ENCODE measurements around the gene SSPN.
"Not testable (repeated sequence)": the region's sequence is repeated elsewhere in the genome, so short reads cannot be mapped to it uniquely, and the experiment has no call there.

Gene SSPN

GRCh38 chr12:26229910-26230309, 34.5 kb downstream of the SSPN start:
- DNase-seq (ENCODE audit: low read depth in 2 of 2) = no peak

DNA sequence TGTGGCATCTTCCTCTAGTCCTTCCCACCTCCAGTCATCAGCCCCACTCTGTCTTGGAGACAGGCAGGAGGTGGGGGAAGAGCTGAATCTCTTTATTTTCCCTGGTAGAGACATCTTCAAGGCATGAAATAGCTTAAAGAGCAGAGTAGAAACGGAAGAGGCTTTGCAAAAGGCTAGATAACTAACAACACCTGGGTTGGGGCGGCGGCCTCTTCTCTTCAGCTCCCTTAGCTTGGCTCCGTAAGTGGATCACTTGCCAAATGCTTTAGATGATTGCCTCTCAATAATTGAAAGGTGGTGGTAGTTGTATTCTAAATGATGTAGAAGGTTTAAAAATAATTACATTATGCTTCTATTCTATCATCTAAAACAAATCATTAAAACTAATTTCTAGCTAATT, 36.1 kb downstream of the SSPN start:
- DNase-seq (ENCODE audit: low read depth in 2 of 2) = no peak

- DNase-seq (ENCODE audit: low read depth in 2 of 2) = no peak
These were observed 36.5 kb downstream of the SSPN start for GRCh38 chr12:26231921-26232320.

DNA sequence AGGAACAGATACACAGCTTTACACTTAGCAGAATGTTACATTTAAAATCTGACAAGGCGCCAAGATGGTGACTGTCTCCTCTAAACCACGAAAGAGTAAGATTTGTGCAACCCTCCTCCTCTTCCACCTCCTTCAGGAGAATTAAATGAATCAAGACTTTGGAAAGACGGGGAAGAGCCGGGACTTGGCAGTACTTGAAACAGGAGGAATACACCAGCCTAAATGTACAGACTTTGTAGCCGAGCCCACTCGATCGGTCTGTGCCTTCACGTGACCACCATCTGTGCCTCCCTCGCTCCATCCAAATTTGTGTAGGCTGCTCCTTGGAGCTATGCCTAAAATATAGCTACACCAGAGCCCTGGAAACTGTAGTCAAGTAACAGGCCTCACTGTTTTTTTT, 38.3 kb downstream of the SSPN start:
- no peak for DNase-seq (ENCODE audit: low read depth in 2 of 2)

- DNase-seq (ENCODE audit: low read depth in 2 of 2) = not testable (repeated sequence)
These were observed 40.1 kb downstream of the SSPN start for GRCh38 chr12:26235465-26235864.

- DNase-seq (ENCODE audit: low read depth in 2 of 2) = no peak
These were observed 43.2 kb downstream of the SSPN start for GRCh38 chr12:26238341-26239121.

GRCh38 chr12:26239122-26239851, 43.9 kb downstream of the SSPN start:
- DNase-seq (ENCODE audit: low read depth in 2 of 2) = no peak

DNA sequence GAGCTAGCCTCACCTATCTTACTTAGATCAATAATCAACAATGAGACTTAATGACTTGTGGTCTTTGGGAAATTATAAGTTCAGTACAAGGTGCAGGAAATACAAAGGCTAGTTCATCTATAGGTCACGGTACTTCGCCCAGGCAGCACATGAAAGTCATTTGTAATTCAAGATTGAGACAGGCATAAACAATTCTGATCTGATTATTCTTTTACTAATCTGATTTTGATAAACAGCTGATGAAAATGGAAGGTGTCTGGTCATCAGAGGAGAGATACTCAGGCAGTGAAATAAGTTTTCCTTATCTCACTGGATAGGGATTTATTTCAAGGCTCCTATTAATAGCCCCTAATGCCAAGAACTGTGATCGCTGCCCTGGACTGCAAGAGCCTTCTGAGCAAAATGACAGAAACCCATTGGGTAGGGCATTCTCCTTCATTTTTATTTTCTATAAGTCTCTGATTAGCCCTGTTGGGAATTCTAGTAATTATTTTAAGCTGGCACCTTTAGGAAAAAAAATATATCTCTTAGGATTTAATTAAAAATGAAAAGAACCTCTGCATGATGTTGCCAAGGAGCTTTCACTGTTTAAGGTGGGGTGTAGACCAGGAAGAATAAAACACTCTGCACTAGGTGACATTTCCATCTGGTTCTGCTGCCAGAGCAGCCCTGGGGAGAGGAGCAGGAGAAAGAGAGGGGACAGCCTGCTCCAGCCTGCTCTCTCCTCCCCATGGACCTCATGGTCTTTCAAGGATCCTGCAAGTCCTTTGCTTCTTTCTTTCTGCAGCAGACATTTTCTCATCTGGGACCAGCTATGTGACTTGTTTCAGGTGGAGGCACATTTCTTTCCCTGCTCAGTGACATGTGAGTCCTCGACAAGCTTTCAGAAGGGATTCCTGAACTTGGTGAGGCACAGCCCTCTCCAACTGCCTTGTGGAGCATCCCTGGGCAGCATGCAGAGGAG, 44.8 kb downstream of the SSPN start:
- no peak for DNase-seq (ENCODE audit: low read depth in 2 of 2)

DNA sequence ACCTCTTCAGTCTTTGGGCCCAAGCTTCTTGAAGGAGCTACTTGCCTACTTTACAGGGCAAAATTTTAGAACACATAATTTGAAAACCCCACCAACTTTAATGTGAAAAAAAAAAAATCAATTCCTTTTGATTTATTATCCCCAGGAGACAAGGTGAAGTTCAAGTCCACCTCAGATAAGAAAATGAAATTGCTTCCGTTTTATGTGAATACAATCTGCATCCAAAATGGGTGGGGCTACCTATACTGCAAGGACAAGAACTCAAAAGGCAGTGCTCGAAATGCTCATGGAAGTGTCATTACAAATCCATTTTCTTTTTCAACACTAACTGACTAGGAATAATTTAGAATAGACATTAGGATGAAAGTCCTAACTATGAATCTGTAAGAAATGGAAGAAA, 45.7 kb downstream of the SSPN start:
- no peak for DNase-seq (ENCODE audit: low read depth in 2 of 2)

DNA sequence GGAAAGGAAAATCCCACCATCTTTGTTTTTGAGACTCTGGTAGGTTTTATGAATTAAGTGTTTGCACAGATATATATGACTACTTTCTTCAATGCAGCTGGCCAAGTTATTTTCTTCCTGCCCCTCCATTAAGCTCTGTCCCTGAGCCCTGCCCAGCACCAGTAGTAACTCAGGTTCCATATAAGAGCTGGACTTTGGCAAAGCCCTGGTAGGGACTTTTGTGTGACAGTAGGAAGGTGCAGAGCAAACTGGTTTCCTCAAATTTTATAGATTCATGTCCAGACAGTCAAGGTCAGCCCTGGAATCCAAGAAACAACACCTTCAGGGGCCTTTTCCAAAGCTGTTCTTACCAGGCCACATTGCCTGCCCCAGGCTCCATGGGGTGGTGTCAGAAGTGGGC, 47.3 kb downstream of the SSPN start:
- DNase-seq (ENCODE audit: low read depth in 2 of 2) = no peak

- DNase-seq (ENCODE audit: low read depth in 2 of 2) = no peak
These were observed 49.1 kb downstream of the SSPN start for GRCh38 chr12:26244503-26244902.

DNA sequence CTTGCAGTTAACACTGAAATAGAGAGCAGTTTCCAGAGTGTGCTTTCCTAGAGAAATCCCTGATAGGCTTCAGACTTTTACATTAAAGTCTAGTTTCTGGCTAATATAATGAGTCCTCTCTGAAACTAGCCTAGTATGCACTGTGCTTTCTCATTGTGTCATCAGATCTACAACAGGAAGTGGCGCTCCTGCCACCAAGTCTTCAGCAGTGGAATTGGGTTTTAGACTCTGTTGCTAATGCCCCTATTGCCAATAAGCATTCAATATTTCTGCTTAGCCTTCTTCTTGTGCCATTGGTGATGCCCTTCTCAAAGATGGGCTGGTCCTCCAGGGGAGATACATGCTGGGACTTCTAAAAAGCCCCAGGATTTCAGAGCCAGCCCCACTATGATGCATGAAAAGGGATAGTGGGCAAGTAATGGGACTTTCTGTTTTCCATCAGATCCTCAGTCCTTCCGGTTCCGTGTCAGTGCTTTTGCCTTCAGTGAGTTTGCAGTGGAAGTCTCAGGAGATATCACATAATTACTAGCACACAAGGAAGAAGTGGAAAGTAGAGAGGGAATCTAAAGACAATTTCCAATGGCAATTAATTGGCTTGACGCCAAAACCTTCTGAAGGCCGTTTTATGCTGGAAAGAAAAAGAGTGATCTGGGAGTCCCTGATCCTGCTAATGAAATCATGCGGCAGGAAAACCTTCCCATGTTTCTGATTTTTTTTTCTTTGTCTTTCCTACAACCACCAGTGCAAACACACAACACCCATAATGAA, 50.0 kb downstream of the SSPN start:
- DNase-seq (ENCODE audit: low read depth in 2 of 2) = no peak

- no peak for DNase-seq (ENCODE audit: low read depth in 2 of 2)
These were observed 51.3 kb downstream of the SSPN start for GRCh38 chr12:26246483-26247164.

GRCh38 chr12:26247873-26248272, 52.5 kb downstream of the SSPN start:
- no peak for DNase-seq (ENCODE audit: low read depth in 2 of 2)

DNA sequence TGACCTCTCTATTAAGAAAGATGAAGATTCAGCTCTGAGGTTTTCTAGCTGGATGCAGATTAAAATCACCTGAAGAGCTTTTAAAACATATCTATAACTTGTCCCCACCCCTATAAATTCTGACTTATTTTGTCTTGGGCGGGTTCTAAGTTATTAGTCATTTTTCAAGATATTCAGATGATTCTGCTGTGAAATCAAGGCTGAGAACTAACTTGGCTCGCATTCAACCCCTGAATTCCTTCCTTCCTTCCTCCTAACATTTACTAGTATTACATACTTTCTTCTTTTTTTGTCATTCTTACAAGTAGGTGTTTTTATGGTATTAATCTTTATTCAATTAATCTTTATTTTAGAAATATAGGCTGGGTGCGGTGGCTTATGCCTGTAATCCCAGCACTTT, 55.4 kb downstream of the SSPN start:
- DNase-seq (ENCODE audit: low read depth in 2 of 2) = no peak

DNA sequence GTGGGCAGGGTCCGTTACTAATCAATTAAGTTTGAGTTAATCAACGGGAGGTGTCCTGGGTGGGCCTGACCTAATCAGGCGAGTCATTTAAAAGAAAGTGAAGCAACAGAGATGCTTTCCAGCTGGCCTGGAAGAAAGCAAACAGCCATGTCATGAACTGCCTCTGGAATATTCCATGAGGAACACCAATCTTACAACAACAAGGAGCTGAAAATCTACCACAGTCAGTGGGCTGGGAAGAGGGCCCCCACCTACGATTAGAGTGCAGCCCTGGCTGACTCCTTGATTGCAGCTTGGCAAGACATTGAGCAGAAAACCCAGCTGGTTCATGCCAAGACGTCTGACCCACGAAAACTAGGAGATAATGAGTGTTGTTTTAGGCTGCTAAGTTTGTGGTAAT, 56.2 kb downstream of the SSPN start:
- no peak for DNase-seq (ENCODE audit: low read depth in 2 of 2)

DNA sequence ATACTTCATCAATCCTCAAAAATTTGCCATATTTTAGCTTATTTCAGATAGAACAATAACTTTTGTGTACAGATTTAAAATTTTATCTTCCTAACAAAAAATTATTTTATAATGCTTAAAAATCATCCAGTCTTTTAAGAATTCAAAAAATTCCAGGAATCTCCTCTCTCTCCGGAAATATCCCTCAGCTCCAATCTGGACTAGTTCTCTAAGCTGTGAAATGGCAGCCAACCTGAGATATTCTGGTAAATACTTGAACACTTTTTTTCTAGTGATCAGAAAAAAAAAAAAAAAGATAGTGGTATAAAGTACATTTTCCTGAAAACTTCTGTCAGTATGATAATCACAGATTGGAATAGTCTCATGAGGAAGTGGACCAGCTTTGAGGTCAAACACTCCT, 57.6 kb downstream of the SSPN start:
- DNase-seq (ENCODE audit: low read depth in 2 of 2) = no peak

- DNase-seq (ENCODE audit: low read depth in 2 of 2) = no peak
These were observed 60.7 kb downstream of the SSPN start for GRCh38 chr12:26255893-26256645.

GRCh38 chr12:26264215-26264838, 69.0 kb downstream of the SSPN start:
- no peak for DNase-seq (ENCODE audit: low read depth in 2 of 2)

GRCh38 chr12:26265606-26266005, 70.2 kb downstream of the SSPN start:
- DNase-seq (ENCODE audit: low read depth in 2 of 2) = no peak

Data from stimulated activated CD8-positive, alpha-beta memory T cell treated with anti-CD3 and anti-CD28 coated beads, Interleukin-7, amount 100 ng/mL, for 1 hour (primary cell).